H9 (cell line): ENCODE results near the gene SORBS1. TPM values are rescaled to one million over a fixed set of nuclear protein-coding genes. Genes with fewer than 3 reads are reported as not detected.

Source experiments
- DNase-seq: peaks from one replicate; pipeline ENCODE4 v3.0.0-alpha.2; 2017
- H2AFZ ChIP-seq: one replicate; pipeline ENCODE4 v1.6.1; 2013; ENCODE audit warnings: mild to moderate bottlenecking, low read length, control low read depth, moderate library complexity
- H2AK5ac ChIP-seq: 2 replicates; pipeline ENCODE4 v1.6.1; 2013; ENCODE audit warnings: low read length, control low read depth, mixed read lengths; ENCODE audit not compliant: insufficient read length
- H2BK120ac ChIP-seq: one replicate; pipeline ENCODE4 v1.6.1; 2013; ENCODE audit warnings: low read depth, mild to moderate bottlenecking, low read length, control low read depth, inconsistent platforms; ENCODE audit not compliant: poor library complexity, severe bottlenecking
- H2BK12ac ChIP-seq: 2 replicates; pipeline ENCODE4 v1.6.1; 2013; ENCODE audit warnings: low read length, control low read depth, mixed read lengths, low read depth; ENCODE audit not compliant: insufficient read length
- H2BK15ac ChIP-seq: 2 replicates; pipeline ENCODE4 v1.6.1; 2013; ENCODE audit warnings: low read depth, low read length, control low read depth
- H2BK20ac ChIP-seq: one replicate; pipeline ENCODE4 v1.6.1; 2013; ENCODE audit warnings: low read depth, mild to moderate bottlenecking, low read length, control low read depth, inconsistent platforms; ENCODE audit not compliant: poor library complexity, severe bottlenecking
- H2BK5ac ChIP-seq: 2 replicates; pipeline ENCODE4 v1.6.1; 2013; ENCODE audit warnings: low read length, control low read depth, mixed read lengths; ENCODE audit not compliant: insufficient read length
- H3K14ac ChIP-seq: 2 replicates; pipeline ENCODE4 v1.6.1; 2013; ENCODE audit warnings: low read length, control low read depth; ENCODE audit not compliant: insufficient read depth
- H3K18ac ChIP-seq: 2 replicates; pipeline ENCODE4 v1.6.1; 2013; ENCODE audit warnings: low read depth, mild to moderate bottlenecking, mixed read lengths, low read length, control low read depth; ENCODE audit not compliant: insufficient read length
- H3K23ac ChIP-seq: 2 replicates; pipeline ENCODE4 v1.6.1; 2013; ENCODE audit warnings: low read length, control low read depth, mixed read lengths, low read depth; ENCODE audit not compliant: insufficient read length
- H3K23me2 ChIP-seq: 2 replicates; pipeline ENCODE4 v1.6.1; 2013; ENCODE audit warnings: low read depth, mild to moderate bottlenecking, mixed read lengths, low read length, control low read depth; ENCODE audit not compliant: insufficient read length, poor library complexity, severe bottlenecking
- H3K27ac ChIP-seq: 2 replicates; pipeline ENCODE4 v1.5.1; 2013; ENCODE audit warnings: low read length, control low read depth, mixed read lengths, low read depth; ENCODE audit not compliant: insufficient read length
- H3K27me3 ChIP-seq: 2 replicates; pipeline ENCODE4 v1.6.1; 2013; ENCODE audit warnings: low read length, control low read depth, inconsistent platforms; ENCODE audit not compliant: insufficient read depth
- H3K4ac ChIP-seq: 2 replicates; pipeline ENCODE4 v1.6.1; 2013; ENCODE audit warnings: low read depth, mild to moderate bottlenecking, control low read depth, inconsistent platforms, low read length, moderate library complexity
- H3K4me1 ChIP-seq: 2 replicates; pipeline ENCODE4 v1.6.1; 2013; ENCODE audit warnings: low read length, control low read depth, inconsistent platforms; ENCODE audit not compliant: insufficient read depth
- H3K4me2 ChIP-seq: 2 replicates; pipeline ENCODE4 v1.6.1; 2013; ENCODE audit warnings: low read length, control low read depth, mixed read lengths; ENCODE audit not compliant: insufficient read length, insufficient read depth
- H3K56ac ChIP-seq: 2 replicates; pipeline ENCODE4 v1.6.1; 2013; ENCODE audit warnings: low read depth, mild to moderate bottlenecking, mixed read lengths, low read length, control low read depth; ENCODE audit not compliant: insufficient read length
- H3K79me1 ChIP-seq: 2 replicates; pipeline ENCODE4 v1.6.1; 2013; ENCODE audit warnings: low read depth, mild to moderate bottlenecking, moderate library complexity, low read length, control low read depth, inconsistent platforms; ENCODE audit not compliant: insufficient read depth, poor library complexity, severe bottlenecking
- H3K79me2 ChIP-seq: 2 replicates; pipeline ENCODE4 v1.6.1; 2013; ENCODE audit warnings: low read length, control low read depth, inconsistent platforms; ENCODE audit not compliant: insufficient read depth
- H3K9ac ChIP-seq: 2 replicates; pipeline ENCODE4 v1.6.1; 2013; ENCODE audit warnings: low read length, control low read depth, mixed read lengths; ENCODE audit not compliant: insufficient read length; ENCODE audit errors: extremely low read depth
- H3K9me3 ChIP-seq: one replicate; pipeline ENCODE4 v1.6.1; 2013; ENCODE audit warnings: low read depth, low read length, inconsistent platforms; ENCODE audit not compliant: control insufficient read depth
- H3T11ph ChIP-seq: one replicate; pipeline ENCODE4 v1.6.1; 2013; ENCODE audit warnings: mild to moderate bottlenecking, low read length, control low read depth, inconsistent platforms
- H4K20me1 ChIP-seq: one replicate; pipeline ENCODE4 v1.6.1; 2013; ENCODE audit not compliant: control insufficient read depth, insufficient read length, insufficient read depth
- H4K5ac ChIP-seq: 2 replicates; pipeline ENCODE4 v1.6.1; 2013; ENCODE audit warnings: low read depth, mild to moderate bottlenecking, mixed read lengths, low read length, control low read depth; ENCODE audit not compliant: insufficient read length
- H4K8ac ChIP-seq: replicated peaks from 2 replicates; pipeline ENCODE4 v1.6.1; 2013; ENCODE audit warnings: low read length, control low read depth, mixed read lengths, low read depth; ENCODE audit not compliant: insufficient read length
- H4K91ac ChIP-seq: 2 replicates; pipeline ENCODE4 v1.6.1; 2013; ENCODE audit warnings: low read depth, mild to moderate bottlenecking, moderate library complexity, mixed read lengths, low read length, control low read depth; ENCODE audit not compliant: insufficient read length
- H3K27ac Mint-ChIP-seq, 3 experiments: 2 replicates in 2 of 3; 3 replicates in 1 of 3; pipeline ENCODE4 v1.8.0; 2020 to 2021; ENCODE audit warnings: mixed read lengths in 3 of 3, mild to moderate bottlenecking in 1 of 3, moderate library complexity in 1 of 3
- H3K27me3 Mint-ChIP-seq: 2 replicates; pipeline ENCODE4 v1.8.0; 2021; ENCODE audit warnings: low read depth, mild to moderate bottlenecking, moderate library complexity, mixed read lengths
- H3K36me3 Mint-ChIP-seq, 3 experiments: 2 replicates in 2 of 3; 3 replicates in 1 of 3; pipeline ENCODE4 v1.8.0; 2020 to 2021; ENCODE audit warnings: low read depth in 3 of 3, mixed read lengths in 3 of 3; ENCODE audit not compliant: insufficient read depth in 1 of 3
- H3K4me1 Mint-ChIP-seq, 2 experiments: 2 replicates each; pipeline ENCODE4 v1.8.0; 2020; ENCODE audit warnings: mixed read lengths in 2 of 2
- H3K4me3 Mint-ChIP-seq, 2 experiments: 2 replicates in 1 of 2; 3 replicates in 1 of 2; pipeline ENCODE4 v1.8.0; 2020 to 2021; ENCODE audit warnings: mild to moderate bottlenecking in 2 of 2, mixed read lengths in 2 of 2, moderate library complexity in 1 of 2
- H3K9me3 Mint-ChIP-seq, 2 experiments: 2 replicates in 1 of 2; 3 replicates in 1 of 2; pipeline ENCODE4 v1.8.0; 2020; ENCODE audit warnings: mild to moderate bottlenecking in 2 of 2, mixed read lengths in 2 of 2, moderate library complexity in 1 of 2
- total RNA-seq: library from RNA; stranded (reverse); gene quantifications from 2 replicates; pipeline ENCODE4 v1.2.1, GENCODE V29; 2021
- TF ChIP-seq, protein P1 (sequence below): fragments of 200-600 bp; sonication (generic); conservative IDR thresholded peaks from 3 replicates; pipeline ENCODE4 v1.8.0; 2021; ENCODE audit warnings: antibody characterized with exemption, mild to moderate bottlenecking

SORBS1 gene
- total RNA-seq, 1 experiment from 2014 or later, result 24.3 TPM

DNA sequence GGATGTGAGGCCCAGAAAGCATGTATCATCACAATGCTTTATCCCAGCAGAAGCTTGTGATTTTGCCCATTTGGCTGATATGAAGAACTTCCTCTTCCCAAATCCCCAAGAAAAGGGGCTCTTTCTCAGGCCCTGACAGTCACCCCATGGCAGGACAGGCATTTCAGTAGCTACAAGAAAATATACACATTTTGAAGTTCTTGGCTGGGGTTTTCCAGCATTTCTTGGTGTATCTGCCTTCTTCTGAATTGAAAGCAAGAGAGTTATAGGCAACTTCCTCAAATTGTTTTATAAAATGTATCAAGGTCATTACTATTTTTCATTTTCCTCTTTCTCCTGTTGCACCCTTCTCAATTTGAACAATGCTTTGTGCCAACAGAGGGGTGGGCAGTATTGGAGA is 207.1 kb downstream of the SORBS1 start:
- no peak overlapping the region for H3K27ac ChIP-seq
- H3K4me1 ChIP-seq, result no peaks in the 10 kb centered on the region
- H3K9ac ChIP-seq, result no peak overlapping the region
- no peak overlapping the region for H2AFZ ChIP-seq
- no peak overlapping the region for H3K23ac ChIP-seq
- no peak overlapping the region for H2BK120ac ChIP-seq
- no peak overlapping the region for H2AK5ac ChIP-seq
- no peaks in the 10 kb centered on the region for H3K79me1 ChIP-seq
- no peaks in the 10 kb centered on the region for H3K27me3 ChIP-seq
- H4K20me1 ChIP-seq, result no peaks in the 10 kb centered on the region
- no peak overlapping the region for H2BK5ac ChIP-seq
- H4K5ac ChIP-seq, result no peak overlapping the region
- H3K79me2 ChIP-seq, result no peaks in the 10 kb centered on the region
- TF ChIP-seq, protein P1, sequence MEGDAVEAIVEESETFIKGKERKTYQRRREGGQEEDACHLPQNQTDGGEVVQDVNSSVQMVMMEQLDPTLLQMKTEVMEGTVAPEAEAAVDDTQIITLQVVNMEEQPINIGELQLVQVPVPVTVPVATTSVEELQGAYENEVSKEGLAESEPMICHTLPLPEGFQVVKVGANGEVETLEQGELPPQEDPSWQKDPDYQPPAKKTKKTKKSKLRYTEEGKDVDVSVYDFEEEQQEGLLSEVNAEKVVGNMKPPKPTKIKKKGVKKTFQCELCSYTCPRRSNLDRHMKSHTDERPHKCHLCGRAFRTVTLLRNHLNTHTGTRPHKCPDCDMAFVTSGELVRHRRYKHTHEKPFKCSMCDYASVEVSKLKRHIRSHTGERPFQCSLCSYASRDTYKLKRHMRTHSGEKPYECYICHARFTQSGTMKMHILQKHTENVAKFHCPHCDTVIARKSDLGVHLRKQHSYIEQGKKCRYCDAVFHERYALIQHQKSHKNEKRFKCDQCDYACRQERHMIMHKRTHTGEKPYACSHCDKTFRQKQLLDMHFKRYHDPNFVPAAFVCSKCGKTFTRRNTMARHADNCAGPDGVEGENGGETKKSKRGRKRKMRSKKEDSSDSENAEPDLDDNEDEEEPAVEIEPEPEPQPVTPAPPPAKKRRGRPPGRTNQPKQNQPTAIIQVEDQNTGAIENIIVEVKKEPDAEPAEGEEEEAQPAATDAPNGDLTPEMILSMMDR, result no peak
- Mint-ChIP-seq H3K9me3 (no peaks in the 10 kb centered on the region), H3K4me3 (no peak overlapping the region), H3K27ac (no peak overlapping the region), H3K36me3 (peaks cover 9 to 19% (median 10%) of the 10 kb centered on the region in 3 experiments; a peak in 5 of 7 replicates), H3K4me1 (no peaks in the 10 kb centered on the region), H3K27me3 (no peaks in the 10 kb centered on the region)
- no peak overlapping the region for H3K4me2 ChIP-seq
- H3K23me2 ChIP-seq, result no peaks in the 10 kb centered on the region
- H2BK12ac ChIP-seq, result no peak overlapping the region
- H3K14ac ChIP-seq, result no peak overlapping the region
- H3K56ac ChIP-seq, result no peak overlapping the region
- H3K9me3 ChIP-seq, result no peaks in the 10 kb centered on the region
- H3T11ph ChIP-seq, result no peak overlapping the region
- no peak for DNase-seq
- no peak overlapping the region for H3K4ac ChIP-seq
- no peak overlapping the region for H4K91ac ChIP-seq
- no peak overlapping the region for H2BK15ac ChIP-seq
- H3K18ac ChIP-seq, result no peak overlapping the region
- no peak overlapping the region for H4K8ac ChIP-seq
- H2BK20ac ChIP-seq, result no peak overlapping the region
